ENCODE results near the gene TENM4.
"Not testable (repeated sequence)": the region's sequence is repeated elsewhere in the genome, so short reads cannot be mapped to it uniquely, and the experiment has no call there.

Gene TENM4

DNA sequence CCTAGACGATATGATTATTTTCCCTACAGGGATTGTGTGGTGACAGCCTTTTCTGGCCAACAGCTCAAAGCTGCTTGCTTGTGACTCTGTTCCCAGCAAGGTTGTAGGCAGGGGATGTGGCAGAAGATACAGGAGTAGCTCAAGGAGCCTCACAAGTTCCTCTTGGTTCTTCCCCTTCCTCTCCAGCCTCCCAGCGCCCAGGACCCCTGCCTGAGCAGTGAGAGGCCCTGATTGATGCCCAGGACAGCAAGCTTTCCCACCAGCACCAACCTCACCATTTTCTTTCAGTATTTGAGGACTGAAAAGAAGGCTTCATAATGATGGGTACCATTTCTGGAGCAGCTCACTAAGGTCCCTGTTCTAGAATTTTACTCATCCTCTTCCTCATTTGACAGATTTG, 248.0 kb downstream of the TENM4 start:
- TF ChIP-seq, protein P1, sequence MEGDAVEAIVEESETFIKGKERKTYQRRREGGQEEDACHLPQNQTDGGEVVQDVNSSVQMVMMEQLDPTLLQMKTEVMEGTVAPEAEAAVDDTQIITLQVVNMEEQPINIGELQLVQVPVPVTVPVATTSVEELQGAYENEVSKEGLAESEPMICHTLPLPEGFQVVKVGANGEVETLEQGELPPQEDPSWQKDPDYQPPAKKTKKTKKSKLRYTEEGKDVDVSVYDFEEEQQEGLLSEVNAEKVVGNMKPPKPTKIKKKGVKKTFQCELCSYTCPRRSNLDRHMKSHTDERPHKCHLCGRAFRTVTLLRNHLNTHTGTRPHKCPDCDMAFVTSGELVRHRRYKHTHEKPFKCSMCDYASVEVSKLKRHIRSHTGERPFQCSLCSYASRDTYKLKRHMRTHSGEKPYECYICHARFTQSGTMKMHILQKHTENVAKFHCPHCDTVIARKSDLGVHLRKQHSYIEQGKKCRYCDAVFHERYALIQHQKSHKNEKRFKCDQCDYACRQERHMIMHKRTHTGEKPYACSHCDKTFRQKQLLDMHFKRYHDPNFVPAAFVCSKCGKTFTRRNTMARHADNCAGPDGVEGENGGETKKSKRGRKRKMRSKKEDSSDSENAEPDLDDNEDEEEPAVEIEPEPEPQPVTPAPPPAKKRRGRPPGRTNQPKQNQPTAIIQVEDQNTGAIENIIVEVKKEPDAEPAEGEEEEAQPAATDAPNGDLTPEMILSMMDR (IDR thresholded peaks at IDR 0.05; ENCODE audit: low read depth, low read length, missing control alignments): no peak
- Histone ChIP-seq H3K4me3 (ENCODE audit: low read depth, low read length) (no peak overlapping the region), H3K36me3 (replicated peaks) (no peaks in the 10 kb centered on the region), H3K27ac (no peak overlapping the region), H3K27me3 (replicated peaks) (no peaks in the 10 kb centered on the region)
- no peak for DNase-seq
- in situ Hi-C loops (cut with HindIII; ENCODE audit: low pct_ligation_motif_present, low sequenced_read_pairs): no loop called here

GRCh38 chr11:79191716-79192115, 249.1 kb downstream of the TENM4 start:
- H3K27ac ChIP-seq; H3K36me3 ChIP-seq (replicated peaks); H3K4me3 ChIP-seq (ENCODE audit: low read depth, low read length); DNase-seq; H3K27me3 ChIP-seq (replicated peaks); in situ Hi-C loops (cut with HindIII; ENCODE audit: low pct_ligation_motif_present, low sequenced_read_pairs): not testable (repeated sequence)

- H3K27me3 ChIP-seq (replicated peaks); H3K4me3 ChIP-seq (ENCODE audit: low read depth, low read length); in situ Hi-C loops (cut with HindIII; ENCODE audit: low pct_ligation_motif_present, low sequenced_read_pairs); H3K36me3 ChIP-seq (replicated peaks); H3K27ac ChIP-seq; DNase-seq: not testable (repeated sequence)
Observed at GRCh38 chr11:79190553-79190952, 250.3 kb downstream of the TENM4 start.

GRCh38 chr11:79189601-79190000, 251.2 kb downstream of the TENM4 start:
- Histone ChIP-seq H3K4me3 (ENCODE audit: low read depth, low read length) (no peak overlapping the region), H3K36me3 (replicated peaks) (no peaks in the 10 kb centered on the region), H3K27ac (no peak overlapping the region), H3K27me3 (replicated peaks) (no peaks in the 10 kb centered on the region)
- in situ Hi-C loops (cut with HindIII; ENCODE audit: low pct_ligation_motif_present, low sequenced_read_pairs): no loop called here
- TF ChIP-seq, protein P1 (IDR thresholded peaks at IDR 0.05; ENCODE audit: low read depth, low read length, missing control alignments): no peak
- no peak for DNase-seq

DNA sequence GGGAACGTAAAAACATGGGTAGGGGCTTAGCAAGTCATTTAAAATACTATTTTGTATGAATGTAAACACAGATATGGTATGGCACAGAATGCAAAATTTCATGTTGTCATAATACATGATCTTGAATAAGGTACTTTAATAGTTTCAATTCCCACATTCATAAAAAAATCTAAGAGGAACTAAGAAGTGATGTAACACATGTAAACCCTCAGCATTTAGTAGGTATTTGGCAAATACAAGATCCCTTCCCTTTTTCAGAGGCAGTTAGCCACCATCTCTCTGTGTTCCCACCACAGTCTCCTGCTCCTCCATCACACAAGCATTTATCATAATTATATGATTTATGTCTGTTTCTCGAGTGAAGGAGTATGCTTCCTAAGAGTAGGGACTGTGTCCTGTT, 251.8 kb downstream of the TENM4 start:
- Histone ChIP-seq H3K36me3 (replicated peaks) (no peaks in the 10 kb centered on the region), H3K4me3 (ENCODE audit: low read depth, low read length) (no peak overlapping the region), H3K27me3 (replicated peaks) (no peaks in the 10 kb centered on the region), H3K27ac (no peak overlapping the region)
- DNase-seq: no peak
- TF ChIP-seq, protein P1 (IDR thresholded peaks at IDR 0.05; ENCODE audit: low read depth, low read length, missing control alignments): no peak
- in situ Hi-C loops (cut with HindIII; ENCODE audit: low pct_ligation_motif_present, low sequenced_read_pairs): no loop called here

DNA sequence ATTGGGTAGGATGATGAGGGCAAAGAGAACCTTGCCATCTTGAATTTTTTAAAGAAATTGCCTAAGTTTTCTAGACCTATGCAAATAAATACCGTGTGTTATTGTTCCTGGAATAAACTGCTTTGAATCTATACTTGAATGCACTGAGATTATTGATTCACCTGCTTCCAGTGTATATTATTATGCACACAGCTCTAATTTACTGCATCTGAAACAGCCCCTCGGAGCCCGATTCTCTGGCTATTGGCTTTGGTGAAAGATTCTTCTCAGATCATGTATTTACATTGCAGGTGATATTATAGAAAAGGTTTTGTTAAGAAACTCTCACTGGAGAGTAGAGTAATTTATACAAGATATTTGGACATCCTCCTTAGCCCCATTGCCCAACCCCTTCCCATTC, 254.2 kb downstream of the TENM4 start:
- H3K4me3 ChIP-seq (ENCODE audit: low read depth, low read length): no peak overlapping the region
- no peak overlapping the region for H3K27ac ChIP-seq
- no peaks in the 10 kb centered on the region for H3K27me3 ChIP-seq (replicated peaks)
- in situ Hi-C loops (cut with HindIII; ENCODE audit: low pct_ligation_motif_present, low sequenced_read_pairs): no loop called here
- TF ChIP-seq, protein P1 (IDR thresholded peaks at IDR 0.05; ENCODE audit: low read depth, low read length, missing control alignments): no peak
- no peaks in the 10 kb centered on the region for H3K36me3 ChIP-seq (replicated peaks)
- no peak for DNase-seq

- TF ChIP-seq, protein P1 (IDR thresholded peaks at IDR 0.05; ENCODE audit: low read depth, low read length, missing control alignments): no peak
- Histone ChIP-seq H3K27ac (no peak overlapping the region), H3K36me3 (replicated peaks) (no peaks in the 10 kb centered on the region), H3K27me3 (replicated peaks) (no peaks in the 10 kb centered on the region), H3K4me3 (ENCODE audit: low read depth, low read length) (no peak overlapping the region)
- in situ Hi-C loops (cut with HindIII; ENCODE audit: low pct_ligation_motif_present, low sequenced_read_pairs): no loop called here
- no peak for DNase-seq
Observed at GRCh38 chr11:79185351-79185750, 255.5 kb downstream of the TENM4 start.

Measured in brain microvascular endothelial cell (primary cell).